HUES64 (cell line): ENCODE results near the gene PGBD1. TPM values are rescaled to one million over a fixed set of nuclear protein-coding genes. Genes with fewer than 3 reads are reported as not detected.
A peak's percentile ranks its signal among the peaks of the same experiment; 100 is the strongest.

Experiments
- H3K27ac ChIP-seq: 2 replicates; pipeline ENCODE4 v1.7.0; 2013; ENCODE audit warnings: low read depth, low read length, inconsistent platforms
- H3K27me3 ChIP-seq: 2 replicates; pipeline ENCODE4 v1.6.1; 2013; ENCODE audit warnings: mild to moderate bottlenecking, low read length; ENCODE audit not compliant: insufficient read depth
- H3K36me3 ChIP-seq: 2 replicates; pipeline ENCODE4 v1.6.1; 2013; ENCODE audit warnings: mild to moderate bottlenecking, low read length; ENCODE audit not compliant: insufficient read depth
- H3K4me1 ChIP-seq: 2 replicates; pipeline ENCODE4 v1.6.1; 2013; ENCODE audit warnings: mild to moderate bottlenecking, low read length, moderate library complexity; ENCODE audit not compliant: insufficient read depth
- H3K4me3 ChIP-seq: 2 replicates; pipeline ENCODE4 v1.5.1; 2013; ENCODE audit warnings: mild to moderate bottlenecking, low read length, moderate library complexity
- H3K9ac ChIP-seq: 2 replicates; pipeline ENCODE4 v1.6.1; 2013; ENCODE audit warnings: mild to moderate bottlenecking, low read depth, low read length
- H3K9me3 ChIP-seq: 2 replicates; pipeline ENCODE4 v1.6.1; 2013; ENCODE audit warnings: low read depth, low read length; ENCODE audit not compliant: insufficient read depth
- WGBS: fragments of 150-250, 120-280 bp; methylation state at CpG from one replicate; pipeline ENCODE4 v1.1.7; 2013; ENCODE audit warnings: missing lambda C conversion rate; 5-methylcytosine and 5-hydroxymethylcytosine counted together
- polyA plus RNA-seq, 2 experiments: library from polyadenylated mRNA; stranded (reverse); fragments of 50-300 nt; gene quantifications; one replicate each; pipeline ENCODE4 v1.2.3, GENCODE V29; 2013

The PGBD1 gene
- polyA plus RNA-seq (2013, experiment 1 of 2), result 7.6 TPM
- polyA plus RNA-seq (2013, experiment 2 of 2), result 8.4 TPM

- Histone ChIP-seq H3K9me3 (no peaks in the 10 kb centered on the region), H3K4me3 (peak within 1 kb of the TSS; percentile 97), H3K9ac (peak within 1 kb of the TSS; percentile 82), H3K4me1 (peaks cover 15% of the 10 kb centered on the region), H3K27me3 (0 out of 2 replicates have a peak, but pooled peaks cover 3% of the 10 kb centered on the region), H3K36me3 (peaks cover 40% of the 10 kb centered on the region), H3K27ac (peak within 1 kb of the TSS; percentile 66)
- WGBS, result under 1% methylated on average over 50 of the region's 50 CpGs
Observed at GRCh38 chr6:28281288-28282064, at the start of gene PGBD1. Gene PGBD1, plus strand, starts transcription at chr6:28281572. Its CDS starts 2,242 bp downstream, at chr6:28283814.

- WGBS, result 97% methylated on average over 11 of the region's 11 CpGs
- H3K36me3 ChIP-seq, result peaks cover 68% of the 10 kb centered on the region
Observed at GRCh38 chr6:28232785-28233184, 48.6 kb upstream of the PGBD1 start.

GRCh38 chr6:28235912-28236452 lies 45.4 kb upstream of the PGBD1 start:
- Histone ChIP-seq H3K9ac (no peak overlapping the region), H3K4me3 (no peak overlapping the region), H3K27ac (no peak overlapping the region), H3K36me3 (peaks cover 46% of the 10 kb centered on the region), H3K4me1 (no peaks in the 10 kb centered on the region), H3K9me3 (no peaks in the 10 kb centered on the region), H3K27me3 (no peaks in the 10 kb centered on the region)
- WGBS, result 75% methylated on average over 3 of the region's 3 CpGs

More at GRCh38 chr6:28232785-28233184, 48.6 kb upstream of the PGBD1 start:
- H3K9ac ChIP-seq, result no peak overlapping the region
- H3K9me3 ChIP-seq, result no peaks in the 10 kb centered on the region
- H3K27me3 ChIP-seq, result no peaks in the 10 kb centered on the region
- no peak overlapping the region for H3K4me3 ChIP-seq
- H3K4me1 ChIP-seq, result no peaks in the 10 kb centered on the region
- no peak overlapping the region for H3K27ac ChIP-seq

- H3K4me3 ChIP-seq, result no peak overlapping the region
- no peaks in the 10 kb centered on the region for H3K4me1 ChIP-seq
- 100% methylated on average over 1 of the region's 1 CpG for WGBS
- no peaks in the 10 kb centered on the region for H3K9me3 ChIP-seq
- H3K27ac ChIP-seq, result no peak overlapping the region
- no peak overlapping the region for H3K9ac ChIP-seq
- no peaks in the 10 kb centered on the region for H3K27me3 ChIP-seq
- peaks cover 23% of the 10 kb centered on the region for H3K36me3 ChIP-seq
Observed at GRCh38 chr6:28239636-28240035, 41.7 kb upstream of the PGBD1 start.

- Histone ChIP-seq H3K4me3 (no peak overlapping the region), H3K27ac (no peak overlapping the region), H3K36me3 (peaks cover 27% of the 10 kb centered on the region), H3K9ac (no peak overlapping the region), H3K9me3 (no peaks in the 10 kb centered on the region), H3K27me3 (no peaks in the 10 kb centered on the region), H3K4me1 (no peaks in the 10 kb centered on the region)
- WGBS, result 100% methylated on average over 1 of the region's 1 CpG
Observed at GRCh38 chr6:28240471-28240870, 40.9 kb upstream of the PGBD1 start.

GRCh38 chr6:28243946-28244345 lies 37.4 kb upstream of the PGBD1 start:
- H3K27me3 ChIP-seq, result no peaks in the 10 kb centered on the region
- no peaks in the 10 kb centered on the region for H3K9me3 ChIP-seq
- WGBS, result 90% methylated on average over 3 of the region's 3 CpGs
- H3K9ac ChIP-seq, result no peak overlapping the region
- no peak overlapping the region for H3K4me3 ChIP-seq
- no peaks in the 10 kb centered on the region for H3K4me1 ChIP-seq
- no peak overlapping the region for H3K27ac ChIP-seq
- H3K36me3 ChIP-seq, result peaks cover 48% of the 10 kb centered on the region

GRCh38 chr6:28245206-28245941 lies 36.0 kb upstream of the PGBD1 start:
- Histone ChIP-seq H3K9me3 (no peaks in the 10 kb centered on the region), H3K9ac (no peak overlapping the region), H3K36me3 (peaks cover 56% of the 10 kb centered on the region), H3K4me3 (no peak overlapping the region), H3K4me1 (no peaks in the 10 kb centered on the region), H3K27me3 (no peaks in the 10 kb centered on the region), H3K27ac (no peak overlapping the region)
- WGBS, result 93% methylated on average over 6 of the region's 6 CpGs

- no peaks in the 10 kb centered on the region for H3K27me3 ChIP-seq
- H3K4me3 ChIP-seq, result no peak overlapping the region
- H3K36me3 ChIP-seq, result peaks cover 53% of the 10 kb centered on the region
- H3K4me1 ChIP-seq, result peaks cover 6% of the 10 kb centered on the region
- no peak overlapping the region for H3K27ac ChIP-seq
- no peak overlapping the region for H3K9ac ChIP-seq
- 98% methylated on average over 1 of the region's 1 CpG for WGBS
- H3K9me3 ChIP-seq, result no peaks in the 10 kb centered on the region
Observed at GRCh38 chr6:28248916-28249315, 32.5 kb upstream of the PGBD1 start.

- peak overlapping the region; percentile 76; the same call in 1 of the 2 replicates for H3K9ac ChIP-seq
- no peaks in the 10 kb centered on the region; the same call in 1 of the 2 replicates for H3K27me3 ChIP-seq
- WGBS, result 92% methylated on average over 2 of the region's 2 CpGs
- peak overlapping the region; percentile 89 for H3K4me3 ChIP-seq
- no peaks in the 10 kb centered on the region for H3K9me3 ChIP-seq
- H3K4me1 ChIP-seq, result peaks cover 6% of the 10 kb centered on the region
- peaks cover 34% of the 10 kb centered on the region for H3K36me3 ChIP-seq
- H3K27ac ChIP-seq, result no peak overlapping the region
Observed at GRCh38 chr6:28250747-28251146, 30.6 kb upstream of the PGBD1 start.

GRCh38 chr6:28251661-28252008 lies 29.7 kb upstream of the PGBD1 start:
- Histone ChIP-seq H3K27me3 (no peaks in the 10 kb centered on the region; the same call in 1 of the 2 replicates), H3K36me3 (peaks cover 26% of the 10 kb centered on the region), H3K9ac (peak overlapping the region; percentile 76), H3K4me3 (peak overlapping the region; percentile 89), H3K4me1 (peaks cover 6% of the 10 kb centered on the region), H3K27ac (no peak overlapping the region; the same call in 1 of the 2 replicates), H3K9me3 (no peaks in the 10 kb centered on the region)
- under 1% methylated on average over 25 of the region's 25 CpGs for WGBS
